Keratinocyte (primary cell): ENCODE results near the gene ASPSCR1.

Experiments
- CTCF ChIP-seq, 3 experiments: IDR thresholded peaks in 1 of 3; conservative IDR thresholded peaks in 1 of 3; optimal IDR thresholded peaks in 1 of 3; 2 replicates in 2 of 3; 3 replicates in 1 of 3; pipeline versions ENCODE3 to v1.5.1; 2011; ENCODE audit warnings: low read length in 3 of 3, mild to moderate bottlenecking in 3 of 3, moderate library complexity in 2 of 3, control low read depth in 1 of 3, inconsistent platforms in 1 of 3; ENCODE audit not compliant: insufficient read depth in 2 of 3; ENCODE audit errors: extremely low read depth in 1 of 3
- EZH2 ChIP-seq: IDR thresholded peaks from one replicate; pipeline ENCODE4 v1.6.1; 2012; ENCODE audit warnings: inconsistent platforms, mild to moderate bottlenecking, low read length, moderate library complexity

GRCh38 chr17:82062984-82063368, 85.5 kb downstream of the ASPSCR1 start:
- TF ChIP-seq CTCF (optimal IDR thresholded peaks at IDR 0.05 in 1 of 3, IDR thresholded peaks at IDR 0.05 in 1 of 3, conservative IDR thresholded peaks at IDR 0.05 in 1 of 3; ENCODE audit: extremely low read depth in 1 of 3, insufficient read depth in 2 of 3, low read length in 3 of 3), result no peak
- TF ChIP-seq EZH2, result no peak
